Measurements from ENCODE around the gene OXNAD1. TPM values are rescaled to one million over a fixed set of nuclear protein-coding genes. Genes with fewer than 3 reads are reported as not detected.

Gene OXNAD1
- 10 to 100 TPM; 11.4 to 14.9 (median 13.1) TPM for total RNA-seq

GRCh38 chr3:16264708-16265454 lies at the start of gene OXNAD1, which contains the start of gene DPH3:
Gene OXNAD1 (plus strand): TSS chr3:16265212. CDS start chr3:16270953, 5,741 bp downstream.
Gene DPH3 (minus strand): TSS chr3:16264943. CDS start chr3:16264876, 67 bp downstream.
- no peaks in the 10 kb centered on the region for H3K27me3 ChIP-seq
- peaks cover 6 to 61% (median 21%) of the 10 kb centered on the region in 4 donors for H3K4me1 ChIP-seq
- DNase-seq (ENCODE audit: low spot score in 2 of 2), result peak; percentile 99 to 100
- peak within 1 kb of the TSS; percentile 82 to 95 (median 90) for H3K27ac ChIP-seq
- H3K4me3 ChIP-seq, result peak within 1 kb of the TSS; percentile 57 to 86 (median 79)
- 0% methylated on average over 53 to 54 of the region's 61 CpGs for WGBS, 2 donors
- peaks cover 0 to 19% (median 0%) of the 10 kb centered on the region in 3 donors for H3K36me3 ChIP-seq
- peak; percentile 96 to 99 for TF ChIP-seq EP300 (IDR thresholded peaks at IDR 0.05)
- TF ChIP-seq CTCF (IDR thresholded peaks at IDR 0.05), result peak in 2 of 5 experiments; percentile 65 to 70
- peak; percentile 17 to 87 for TF ChIP-seq POLR2A (IDR thresholded peaks at IDR 0.05)
- no peaks in the 10 kb centered on the region for H3K9me3 ChIP-seq

- TF ChIP-seq CTCF (IDR thresholded peaks at IDR 0.05) (no peak), POLR2A (IDR thresholded peaks at IDR 0.05) (no peak), EP300 (IDR thresholded peaks at IDR 0.05) (peak in 1 of 2 donors; percentile 33)
- H3K4me3 ChIP-seq, result no peak overlapping the region
- peaks cover 0 to under 1% (median 0%) of the 10 kb centered on the region in 4 donors for H3K9me3 ChIP-seq
- H3K36me3 ChIP-seq, result peaks cover 0 to 71% (median 0%) of the 10 kb centered on the region in 3 donors
- H3K4me1 ChIP-seq, result no peaks in the 10 kb centered on the region
- DNase-seq (ENCODE audit: low spot score in 2 of 2), result no peak
- 82 to 84% methylated on average over 17 of the region's 17 CpGs for WGBS, 2 donors
- no peaks in the 10 kb centered on the region for H3K27me3 ChIP-seq
- no peak overlapping the region for H3K27ac ChIP-seq
These were observed 48.6 kb upstream of the OXNAD1 start for GRCh38 chr3:16216373-16216935.

- no peaks in the 10 kb centered on the region for H3K27me3 ChIP-seq
- 84 to 96% methylated on average over 3 of the region's 3 CpGs for WGBS, 2 donors
- no peak overlapping the region for H3K4me3 ChIP-seq
- no peak for DNase-seq (ENCODE audit: low spot score in 2 of 2)
- H3K4me1 ChIP-seq, result no peaks in the 10 kb centered on the region
- H3K27ac ChIP-seq, result no peak overlapping the region
- peaks cover 0 to 74% (median 0%) of the 10 kb centered on the region in 3 donors for H3K36me3 ChIP-seq
- no peak for TF ChIP-seq POLR2A (IDR thresholded peaks at IDR 0.05)
- TF ChIP-seq CTCF (IDR thresholded peaks at IDR 0.05), result no peak
- TF ChIP-seq EP300 (IDR thresholded peaks at IDR 0.05), result no peak
- H3K9me3 ChIP-seq, result peaks cover 0 to 6% (median 0%) of the 10 kb centered on the region in 4 donors
These were observed 45.2 kb upstream of the OXNAD1 start for GRCh38 chr3:16219777-16220176.

- Histone ChIP-seq H3K4me3 (no peak overlapping the region), H3K36me3 (peaks cover 0 to 77% (median 0%) of the 10 kb centered on the region in 3 donors), H3K9me3 (peaks cover 0 to 6% (median 0%) of the 10 kb centered on the region in 4 donors), H3K27me3 (no peaks in the 10 kb centered on the region), H3K27ac (no peak overlapping the region), H3K4me1 (no peaks in the 10 kb centered on the region)
- 84 to 89% methylated on average over 3 of the region's 3 CpGs for WGBS, 2 donors
- no peak for DNase-seq (ENCODE audit: low spot score in 2 of 2)
- TF ChIP-seq EP300 (IDR thresholded peaks at IDR 0.05) (no peak), CTCF (IDR thresholded peaks at IDR 0.05) (no peak), POLR2A (IDR thresholded peaks at IDR 0.05) (no peak)
These were observed 43.0 kb upstream of the OXNAD1 start for GRCh38 chr3:16221990-16222389.

- 86 to 100% methylated on average over 2 of the region's 2 CpGs for WGBS, 2 donors
- TF ChIP-seq EP300 (IDR thresholded peaks at IDR 0.05), result no peak
- TF ChIP-seq CTCF (IDR thresholded peaks at IDR 0.05), result no peak
- TF ChIP-seq POLR2A (IDR thresholded peaks at IDR 0.05), result no peak
- no peaks in the 10 kb centered on the region for H3K27me3 ChIP-seq
- DNase-seq (ENCODE audit: low spot score in 2 of 2), result no peak
- H3K27ac ChIP-seq, result no peak overlapping the region
- H3K4me3 ChIP-seq, result no peak overlapping the region
- no peaks in the 10 kb centered on the region for H3K4me1 ChIP-seq
- H3K9me3 ChIP-seq, result peaks cover 0 to 6% (median 0%) of the 10 kb centered on the region in 4 donors
- peaks cover 0 to 81% (median 0%) of the 10 kb centered on the region in 3 donors for H3K36me3 ChIP-seq
These were observed 42.5 kb upstream of the OXNAD1 start for GRCh38 chr3:16222547-16222946.
